Measurements from ENCODE around the gene CAMK1D.

DNA sequence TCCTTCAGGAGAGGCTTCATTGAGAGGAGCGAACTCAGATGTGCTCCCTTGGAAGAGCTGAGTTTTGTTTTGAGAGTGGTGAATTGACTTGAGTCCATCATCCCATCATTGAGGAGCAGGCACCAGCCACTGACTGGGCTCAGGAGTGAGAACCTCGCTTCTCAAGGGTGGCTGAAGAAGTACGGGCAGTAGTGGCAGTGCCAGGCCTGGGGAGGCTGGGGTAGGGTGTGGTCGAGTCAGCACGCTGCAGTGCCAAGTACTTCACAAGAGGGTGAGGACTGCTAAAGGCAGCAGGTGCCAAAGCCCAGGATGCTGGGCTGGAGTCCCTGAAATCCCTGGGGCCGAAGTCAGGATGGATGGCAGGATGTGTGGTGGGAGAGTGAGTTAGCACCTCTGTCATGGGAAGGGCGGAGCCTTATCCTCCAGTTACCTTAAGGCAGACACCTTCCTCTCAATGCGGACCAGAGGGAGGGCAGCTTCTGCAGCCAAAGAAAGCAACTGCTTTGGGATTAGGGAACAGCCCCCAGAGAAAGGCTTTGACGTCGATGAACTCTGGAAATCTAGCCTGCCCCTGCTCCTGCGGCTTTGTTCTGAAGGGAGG is 210.3 kb downstream of the CAMK1D start:
- TF ChIP-seq GATA2 (IDR thresholded peaks at IDR 0.05; ENCODE audit: low read depth, low read length) (no peak), GATA3 (IDR thresholded peaks at IDR 0.05; ENCODE audit: low read depth, low read length) (no peak)
